Kidney capillary endothelial cell (primary cell): Measurements from ENCODE around the gene PLCB4.
"Not testable (repeated sequence)": the region's sequence is repeated elsewhere in the genome, so short reads cannot be mapped to it uniquely, and the experiment has no call there.

Source experiments
- DNase-seq: peaks from one replicate; pipeline ENCODE4 v3.0.0-alpha.2; 2018; ENCODE audit warnings: low spot score

The PLCB4 gene

GRCh38 chr20:9367328-9367727 lies 298.4 kb downstream of the PLCB4 start:
- no peak for DNase-seq

DNA sequence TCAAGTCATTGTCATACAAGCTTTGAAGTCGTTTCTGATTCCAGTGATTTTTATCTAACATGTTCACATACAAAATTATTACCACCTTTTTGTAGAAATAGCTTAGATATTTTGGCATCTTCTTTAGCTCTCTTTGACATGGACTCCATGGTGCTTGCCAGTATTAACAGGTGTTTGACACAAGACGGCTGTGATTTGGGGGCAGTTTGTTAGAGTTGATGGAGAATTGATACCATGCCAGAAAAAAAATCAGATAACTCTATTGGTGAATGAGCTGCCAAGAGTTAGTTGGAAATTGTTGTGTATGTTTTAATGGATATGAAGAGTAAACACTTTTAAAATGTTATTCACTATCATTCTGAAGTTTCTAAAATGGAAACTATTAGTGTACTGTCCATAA lies 298.9 kb downstream of the PLCB4 start:
- DNase-seq = no peak

DNA sequence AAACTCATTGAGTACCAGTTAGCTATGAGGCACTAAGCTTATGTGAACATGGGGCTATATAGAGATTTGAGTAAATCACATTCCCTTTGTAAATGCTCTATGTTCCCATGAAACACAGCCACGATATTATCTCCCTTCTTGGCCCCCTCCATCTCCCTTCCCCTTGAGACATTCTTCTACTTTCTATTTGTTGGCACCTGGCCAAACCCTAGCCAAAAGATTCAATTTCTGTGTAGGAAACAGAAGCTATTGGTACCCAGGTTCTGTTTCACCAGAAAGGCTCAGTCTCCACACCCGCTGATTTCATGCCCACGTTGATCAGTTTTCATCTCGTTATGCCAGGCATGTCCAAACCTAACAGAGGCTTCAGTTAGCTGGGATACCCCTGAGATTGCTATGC lies 300.0 kb downstream of the PLCB4 start:
- no peak for DNase-seq

DNA sequence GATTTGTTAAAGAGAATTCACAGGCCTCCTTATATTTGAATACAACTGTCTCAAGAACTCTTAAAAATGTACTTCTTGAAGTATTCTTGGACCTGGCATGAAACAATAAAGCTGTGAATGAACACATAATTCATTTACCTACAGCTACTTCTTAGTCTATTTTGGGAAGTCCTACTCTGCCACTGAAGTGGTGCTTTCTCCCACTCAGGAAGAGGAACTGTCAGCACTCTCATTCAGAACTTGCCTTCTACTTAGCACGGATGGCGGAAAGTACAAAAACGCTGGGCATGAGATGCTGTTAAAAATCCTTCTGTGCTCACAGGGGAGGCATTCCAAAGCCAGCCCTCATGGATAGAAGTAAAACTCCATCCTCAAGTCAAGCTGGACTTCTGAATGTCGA lies 300.7 kb downstream of the PLCB4 start:
- no peak for DNase-seq

DNA sequence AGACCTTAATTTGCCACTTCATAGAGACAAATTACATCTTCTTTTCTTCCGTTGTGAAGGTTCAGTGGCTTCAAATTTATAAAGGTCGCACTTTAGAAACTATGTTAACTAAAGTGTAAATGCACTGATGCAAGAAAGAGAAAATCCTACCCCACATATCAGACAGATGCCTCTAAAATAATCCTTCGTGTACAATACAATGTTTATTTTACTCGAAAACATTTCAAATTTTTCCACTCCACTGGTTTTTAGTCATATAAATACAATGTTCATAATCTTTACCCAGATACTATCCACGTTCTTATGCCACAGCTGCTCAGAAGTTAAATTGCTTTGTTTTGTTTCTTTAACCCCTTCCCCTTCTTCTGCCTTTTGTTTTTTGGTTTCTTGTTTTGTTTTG lies 305.2 kb downstream of the PLCB4 start:
- no peak for DNase-seq

GRCh38 chr20:9374480-9374879 lies 305.6 kb downstream of the PLCB4 start:
- DNase-seq = no peak

DNA sequence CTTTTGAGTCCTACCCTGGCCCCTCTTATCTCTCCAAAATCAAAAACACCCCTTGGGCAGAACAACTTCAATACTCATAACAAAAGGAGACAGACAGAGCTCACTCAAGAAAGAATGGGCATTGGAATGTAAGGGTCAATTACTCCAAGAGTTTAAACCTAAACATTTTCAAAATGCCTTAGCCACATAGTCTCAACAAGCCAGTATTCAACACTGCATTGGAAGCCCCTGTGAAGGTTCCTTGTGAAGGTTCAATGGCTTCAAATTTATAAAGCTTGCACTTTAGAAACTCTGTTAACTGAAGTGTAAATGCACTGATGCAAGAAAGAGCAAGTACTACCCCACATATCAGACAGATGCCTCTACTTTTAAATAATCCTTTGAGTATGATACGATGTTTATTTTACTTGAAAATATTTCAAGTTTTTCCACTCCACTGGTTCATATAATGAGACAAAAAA lies 306.4 kb downstream of the PLCB4 start:
- DNase-seq = no peak

GRCh38 chr20:9377007-9377406 lies 308.1 kb downstream of the PLCB4 start:
- DNase-seq = no peak

DNA sequence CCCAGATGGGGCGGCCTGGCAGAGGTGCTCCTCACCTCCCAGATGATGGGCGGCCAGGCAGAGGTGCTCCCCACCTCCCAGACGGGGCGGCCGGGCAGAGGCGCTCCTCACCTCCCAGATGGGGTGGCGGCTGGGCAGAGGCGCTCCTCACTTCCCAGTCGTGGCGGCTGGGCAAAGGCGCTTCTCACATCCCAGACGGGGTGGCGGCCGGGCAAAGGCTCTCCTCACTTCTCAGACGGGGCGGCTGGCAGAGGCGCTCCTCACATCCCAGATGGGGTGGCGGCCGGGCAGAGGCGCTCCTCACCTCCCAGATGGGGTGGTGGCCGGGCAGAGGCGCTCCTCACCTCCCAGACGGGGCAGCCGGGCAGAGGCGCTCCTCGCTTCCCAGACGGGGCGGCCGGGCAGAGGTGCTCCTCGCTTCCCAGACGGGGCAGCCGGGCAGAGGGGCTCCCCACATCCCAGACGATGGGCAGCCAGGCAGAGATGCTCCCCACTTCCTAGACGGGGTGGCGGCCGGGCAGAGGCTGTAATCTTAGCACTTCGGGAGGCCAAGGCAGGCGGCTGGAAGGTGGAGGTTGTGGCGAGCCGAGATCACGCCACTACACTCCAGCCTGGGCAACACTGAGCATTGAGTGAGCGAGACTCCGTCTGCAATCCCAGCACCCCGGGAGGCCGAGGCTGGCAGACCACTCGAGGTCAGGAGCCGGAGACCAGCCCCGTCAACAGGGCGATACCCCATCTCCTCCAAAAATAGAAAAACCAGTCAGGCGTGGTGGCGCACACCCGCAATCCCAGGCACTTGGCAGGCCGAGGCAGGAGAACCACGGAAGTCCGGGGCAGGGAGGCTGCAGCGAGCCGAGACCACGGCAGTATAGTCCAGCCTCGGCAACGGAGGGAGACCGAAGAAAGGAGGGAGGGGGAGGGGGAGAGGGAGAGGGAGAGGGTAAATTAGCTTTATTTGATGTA lies 316.7 kb downstream of the PLCB4 start:
- DNase-seq = not testable (repeated sequence)

- DNase-seq = no peak
These were observed 319.4 kb downstream of the PLCB4 start for GRCh38 chr20:9388160-9388812.

DNA sequence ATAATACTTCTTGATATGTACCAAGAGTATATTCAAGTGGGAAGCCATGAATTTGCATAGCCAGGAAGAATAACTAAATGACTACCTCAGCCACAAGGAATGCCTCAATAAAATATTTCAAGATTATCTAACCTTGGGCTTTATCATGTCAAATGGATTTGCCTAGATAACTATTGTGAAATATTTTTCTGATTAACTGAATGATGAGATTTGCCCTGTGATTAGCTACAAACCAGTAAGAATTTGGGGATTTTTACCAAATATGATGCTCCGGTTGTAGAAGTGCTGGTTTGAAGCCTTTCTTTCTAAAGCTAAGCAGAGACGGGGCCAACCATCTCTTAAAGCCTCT lies 319.9 kb downstream of the PLCB4 start:
- no peak for DNase-seq

DNA sequence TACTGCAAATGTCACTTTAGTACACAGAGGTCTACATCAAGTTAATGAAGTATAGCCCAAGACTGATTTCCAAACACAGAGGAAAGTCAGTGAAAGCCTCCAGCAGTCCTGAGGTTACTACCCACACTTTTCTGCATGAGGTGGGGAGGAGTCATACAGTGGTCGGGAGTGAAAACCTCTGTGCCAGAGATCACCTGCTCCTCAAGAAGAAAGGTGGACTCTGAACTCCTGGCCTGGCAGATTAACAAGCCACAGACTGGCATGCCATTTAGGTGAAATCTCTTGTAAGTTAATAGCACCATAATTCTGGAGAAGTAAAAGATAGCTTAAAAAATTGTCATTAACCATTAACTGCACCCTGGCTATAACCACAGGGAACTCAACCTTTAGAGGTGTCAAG lies 320.5 kb downstream of the PLCB4 start:
- no peak for DNase-seq

GRCh38 chr20:9390441-9390840 lies 321.6 kb downstream of the PLCB4 start:
- DNase-seq = no peak

DNA sequence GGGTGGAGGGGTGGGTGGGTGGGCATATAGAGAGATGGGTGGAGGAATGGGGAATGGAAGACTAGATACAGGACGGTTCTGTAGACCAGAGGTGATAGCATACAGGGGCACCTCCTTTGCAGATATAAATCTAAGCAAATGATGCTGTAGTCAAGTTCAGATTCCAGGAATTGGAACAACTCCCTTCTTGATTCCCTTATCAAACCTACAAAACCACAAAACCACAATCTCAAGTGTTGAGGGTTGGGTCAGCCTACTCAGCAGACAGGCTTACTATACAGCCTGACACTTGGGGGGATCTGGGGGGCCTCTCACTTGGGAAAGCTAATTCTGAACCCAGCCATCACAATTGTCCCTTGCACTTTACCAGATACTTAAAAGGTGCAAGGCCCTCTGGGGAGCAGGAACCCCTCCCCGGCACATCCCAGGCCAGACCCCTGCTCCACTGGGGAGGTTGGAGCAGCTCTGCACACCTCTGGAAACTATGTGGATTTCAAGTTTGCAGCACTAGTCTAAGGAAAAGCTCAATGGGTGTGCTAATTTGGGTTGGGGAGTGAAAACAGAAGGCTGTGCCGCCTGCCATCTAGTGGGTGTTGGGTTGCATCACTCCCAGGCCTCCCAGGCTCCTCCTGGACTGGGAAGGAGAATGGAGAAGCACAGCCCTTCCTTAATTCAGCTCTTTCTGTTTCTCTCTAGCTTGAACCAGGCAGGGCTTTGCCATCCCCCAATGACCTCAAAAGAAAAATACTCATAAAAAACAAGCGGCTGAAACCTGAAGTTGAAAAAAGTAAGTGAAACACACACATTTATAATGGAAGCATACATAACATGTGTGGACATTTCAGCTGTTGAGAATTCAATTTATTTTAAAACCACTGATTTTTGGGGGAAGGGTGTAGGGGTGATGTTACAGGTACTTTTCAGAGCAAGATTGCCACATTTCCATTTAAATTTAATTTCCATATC lies 324.3 kb downstream of the PLCB4 start:
- DNase-seq = peak; percentile 28

DNA sequence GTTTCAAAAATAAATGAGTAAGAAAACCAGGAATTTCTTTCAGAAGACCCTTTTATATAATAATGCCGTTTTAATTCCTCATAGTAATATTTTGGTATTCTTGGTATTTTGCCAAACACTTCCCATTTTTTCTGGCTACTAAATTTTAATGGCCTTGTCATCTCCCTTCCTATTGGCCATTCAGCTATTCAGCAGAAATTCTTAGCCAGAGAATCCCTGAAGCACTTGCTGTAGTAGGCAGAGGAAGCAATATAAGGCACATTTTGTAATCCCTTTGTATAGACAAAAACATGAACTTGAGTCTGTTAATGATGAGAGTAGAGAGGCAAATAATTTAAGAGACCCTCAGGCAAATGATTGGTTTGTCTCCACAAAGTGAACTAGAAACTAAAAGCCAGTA lies 327.1 kb downstream of the PLCB4 start:
- DNase-seq = no peak

DNA sequence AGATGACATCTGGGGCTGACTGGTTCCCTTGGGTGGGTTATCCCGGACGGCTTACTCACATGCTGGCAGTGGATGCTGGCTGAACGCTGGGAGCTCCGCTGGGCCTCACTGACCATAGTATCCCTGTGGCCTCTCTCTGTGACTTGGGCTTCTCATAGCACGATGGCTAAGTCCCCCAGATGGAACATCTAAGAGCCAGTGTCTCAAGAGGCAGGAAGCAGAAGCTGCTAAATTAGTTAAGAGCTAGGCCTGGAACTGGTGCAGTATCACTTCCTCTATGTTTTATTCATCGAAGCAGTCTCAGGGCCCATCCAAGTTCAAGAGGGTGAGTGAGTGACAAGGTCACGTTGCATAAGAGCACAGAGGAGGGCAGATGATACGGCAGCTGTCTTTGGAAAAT lies 329.0 kb downstream of the PLCB4 start:
- DNase-seq = no peak

DNA sequence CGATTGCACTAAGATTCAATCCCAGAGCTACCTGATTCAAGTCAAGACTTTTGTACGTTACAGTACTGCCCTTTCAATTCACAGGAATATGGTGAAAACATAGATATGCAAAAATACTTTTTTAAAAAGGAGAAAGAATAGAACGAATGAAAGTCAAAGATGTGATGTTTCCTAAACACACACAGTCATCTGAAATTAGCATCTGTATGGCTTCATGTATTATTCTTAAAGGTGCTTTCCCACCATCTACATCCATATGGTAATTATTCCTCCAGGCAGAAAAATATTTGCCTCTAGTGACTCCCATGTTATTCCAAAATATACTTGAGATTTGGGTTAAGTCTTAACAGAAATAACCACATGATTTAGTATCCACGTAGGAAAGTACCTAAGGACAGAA lies 330.0 kb downstream of the PLCB4 start:
- DNase-seq = no peak

- no peak for DNase-seq
These were observed 330.4 kb downstream of the PLCB4 start for GRCh38 chr20:9399322-9399721.

GRCh38 chr20:9400171-9401025 lies 331.5 kb downstream of the PLCB4 start:
- DNase-seq = no peak

DNA sequence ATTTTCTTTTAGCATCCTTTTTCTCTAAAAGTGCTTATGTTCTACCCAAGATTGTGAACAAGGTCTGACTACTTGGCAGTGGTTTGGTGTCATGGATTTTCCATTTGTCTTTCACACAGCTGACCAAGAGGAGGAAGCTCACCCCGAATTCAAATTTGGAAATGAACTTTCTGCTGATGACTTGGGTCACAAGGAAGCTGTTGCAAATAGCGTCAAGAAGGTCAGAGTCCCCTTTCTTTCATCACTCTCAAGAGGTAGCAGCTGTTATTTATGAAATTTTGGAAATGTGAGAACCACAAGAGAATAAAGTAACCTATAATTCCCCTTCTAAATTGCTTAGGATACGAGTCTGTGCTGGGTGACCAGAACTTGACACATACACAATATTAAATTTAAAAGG lies 332.5 kb downstream of the PLCB4 start:
- no peak for DNase-seq

DNA sequence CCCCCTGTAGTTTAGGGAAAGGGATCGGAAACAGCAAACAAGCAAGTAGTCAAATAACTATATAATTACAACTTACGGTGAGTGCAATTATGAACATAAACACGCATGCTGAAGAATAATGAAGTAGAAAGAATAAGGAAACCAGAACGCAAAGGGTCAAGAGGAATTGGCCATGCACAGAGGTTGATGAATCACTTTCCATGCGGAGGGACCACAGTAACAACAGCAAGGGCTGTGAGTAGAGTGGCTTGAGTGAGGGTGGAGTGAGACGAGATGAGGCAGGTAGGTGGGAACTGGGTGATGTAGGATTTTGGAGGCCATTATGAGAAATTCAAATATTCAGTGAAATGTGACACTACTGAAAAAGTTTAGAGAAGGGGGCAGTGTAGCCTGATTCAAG lies 333.3 kb downstream of the PLCB4 start:
- DNase-seq = no peak
